ENCODE data around the gene KIRREL1. TPM values are rescaled to one million over a fixed set of nuclear protein-coding genes. Genes with fewer than 3 reads are reported as not detected.
A peak's percentile ranks its signal among the peaks of the same experiment; 100 is the strongest.

The KIRREL1 gene
- total RNA-seq, 1 donor: 174 TPM

DNA sequence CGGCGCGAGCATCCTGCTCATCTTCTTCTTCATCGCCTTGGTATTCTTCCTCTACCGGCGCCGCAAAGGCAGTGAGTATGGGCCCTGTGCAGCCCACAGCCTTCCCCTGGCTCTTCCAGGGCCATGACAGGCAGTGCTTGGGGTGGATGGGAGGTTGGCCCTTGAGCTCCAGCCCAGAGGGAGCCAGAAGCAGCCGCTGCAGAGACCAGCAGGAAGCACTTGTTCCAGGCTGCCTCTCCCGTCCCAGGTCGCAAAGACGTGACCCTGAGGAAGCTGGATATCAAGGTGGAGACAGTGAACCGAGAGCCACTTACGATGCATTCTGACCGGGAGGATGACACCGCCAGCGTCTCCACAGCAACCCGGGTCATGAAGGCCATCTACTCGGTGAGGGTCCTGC, 99.9 kb downstream of the KIRREL1 start:
- peak; percentile 63 for DNase-seq (ENCODE audit: insufficient read length, low spot score, missing footprints)
- H4K20me1 ChIP-seq (ENCODE audit: insufficient read depth, low read length): peaks cover 29% of the 10 kb centered on the region
- H3K9me3 ChIP-seq (ENCODE audit: low read depth, low read length): no peaks in the 10 kb centered on the region
- H3K4me3 ChIP-seq (ENCODE audit: insufficient read depth, low read length): no peak overlapping the region
- TF ChIP-seq, protein P1, sequence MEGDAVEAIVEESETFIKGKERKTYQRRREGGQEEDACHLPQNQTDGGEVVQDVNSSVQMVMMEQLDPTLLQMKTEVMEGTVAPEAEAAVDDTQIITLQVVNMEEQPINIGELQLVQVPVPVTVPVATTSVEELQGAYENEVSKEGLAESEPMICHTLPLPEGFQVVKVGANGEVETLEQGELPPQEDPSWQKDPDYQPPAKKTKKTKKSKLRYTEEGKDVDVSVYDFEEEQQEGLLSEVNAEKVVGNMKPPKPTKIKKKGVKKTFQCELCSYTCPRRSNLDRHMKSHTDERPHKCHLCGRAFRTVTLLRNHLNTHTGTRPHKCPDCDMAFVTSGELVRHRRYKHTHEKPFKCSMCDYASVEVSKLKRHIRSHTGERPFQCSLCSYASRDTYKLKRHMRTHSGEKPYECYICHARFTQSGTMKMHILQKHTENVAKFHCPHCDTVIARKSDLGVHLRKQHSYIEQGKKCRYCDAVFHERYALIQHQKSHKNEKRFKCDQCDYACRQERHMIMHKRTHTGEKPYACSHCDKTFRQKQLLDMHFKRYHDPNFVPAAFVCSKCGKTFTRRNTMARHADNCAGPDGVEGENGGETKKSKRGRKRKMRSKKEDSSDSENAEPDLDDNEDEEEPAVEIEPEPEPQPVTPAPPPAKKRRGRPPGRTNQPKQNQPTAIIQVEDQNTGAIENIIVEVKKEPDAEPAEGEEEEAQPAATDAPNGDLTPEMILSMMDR (IDR thresholded peaks at IDR 0.05; ENCODE audit: extremely low read depth, low read depth, low read length): no peak
- H3K4me1 ChIP-seq (ENCODE audit: insufficient read depth, low read length): no peaks in the 10 kb centered on the region
- H3K4me2 ChIP-seq (ENCODE audit: insufficient read depth, low read length): no peak overlapping the region
- no peak overlapping the region for H3K27ac ChIP-seq (ENCODE audit: low read depth, low read length)
- H3K27me3 ChIP-seq (ENCODE audit: insufficient read depth, low read length): no peaks in the 10 kb centered on the region
- no peak overlapping the region for H2AFZ ChIP-seq (ENCODE audit: low read length)
- H3K36me3 ChIP-seq (ENCODE audit: insufficient read depth, low read length): peaks cover 86% of the 10 kb centered on the region
- H3K79me2 ChIP-seq (ENCODE audit: insufficient read depth, low read length): no peaks in the 10 kb centered on the region

DNA sequence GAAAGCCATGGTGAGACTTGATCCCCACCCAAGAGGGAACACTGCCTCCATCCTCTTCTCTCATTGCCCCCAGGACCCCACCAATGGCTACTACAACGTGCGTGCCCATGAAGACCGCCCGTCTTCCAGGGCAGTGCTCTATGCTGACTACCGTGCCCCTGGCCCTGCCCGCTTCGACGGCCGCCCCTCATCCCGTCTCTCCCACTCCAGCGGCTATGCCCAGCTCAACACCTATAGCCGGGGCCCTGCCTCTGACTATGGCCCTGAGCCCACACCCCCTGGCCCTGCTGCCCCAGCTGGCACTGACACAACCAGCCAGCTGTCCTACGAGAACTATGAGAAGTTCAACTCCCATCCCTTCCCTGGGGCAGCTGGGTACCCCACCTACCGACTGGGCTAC, 101.1 kb downstream of the KIRREL1 start:
- Histone ChIP-seq H3K4me3 (ENCODE audit: insufficient read depth, low read length) (no peak overlapping the region), H4K20me1 (ENCODE audit: insufficient read depth, low read length) (peaks cover 33% of the 10 kb centered on the region), H3K36me3 (ENCODE audit: insufficient read depth, low read length) (peaks cover 83% of the 10 kb centered on the region), H3K4me1 (ENCODE audit: insufficient read depth, low read length) (no peaks in the 10 kb centered on the region), H3K79me2 (ENCODE audit: insufficient read depth, low read length) (no peaks in the 10 kb centered on the region), H3K27me3 (ENCODE audit: insufficient read depth, low read length) (no peaks in the 10 kb centered on the region), H2AFZ (ENCODE audit: low read length) (no peak overlapping the region), H3K27ac (ENCODE audit: low read depth, low read length) (no peak overlapping the region), H3K9me3 (ENCODE audit: low read depth, low read length) (no peaks in the 10 kb centered on the region), H3K4me2 (ENCODE audit: insufficient read depth, low read length) (no peak overlapping the region)
- DNase-seq (ENCODE audit: insufficient read length, low spot score, missing footprints): peak; percentile 44
- TF ChIP-seq, protein P1 (IDR thresholded peaks at IDR 0.05; ENCODE audit: extremely low read depth, low read depth, low read length): no peak

DNA sequence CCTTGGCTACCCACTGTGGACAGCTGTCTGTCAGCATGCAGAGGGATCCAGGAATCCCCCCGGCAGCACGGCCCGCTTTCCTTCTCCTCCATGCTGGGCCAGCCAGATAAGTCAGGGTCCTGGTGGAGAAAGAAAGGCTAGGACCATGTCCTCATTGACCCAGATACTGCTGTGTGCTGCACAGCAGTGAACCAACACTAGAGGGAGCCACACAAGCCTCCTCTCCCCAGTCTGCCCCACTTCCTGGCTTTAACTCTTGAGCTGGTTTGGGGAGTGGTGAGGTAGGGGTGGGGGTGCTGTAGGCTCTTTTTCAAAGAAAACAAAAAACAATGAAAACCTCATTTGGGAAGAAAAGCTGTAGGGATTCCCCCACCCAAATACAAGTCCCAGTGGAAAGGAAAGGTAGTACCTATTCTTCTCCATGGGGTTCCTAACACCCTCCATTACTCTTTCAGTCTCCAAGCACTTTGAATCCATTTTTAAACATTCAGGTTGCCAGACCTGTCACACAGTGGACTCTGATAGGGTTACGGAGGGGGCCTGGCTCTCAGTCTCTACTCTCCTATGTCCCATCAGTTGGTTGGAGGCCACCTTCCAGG, 102.4 kb downstream of the KIRREL1 start:
- Histone ChIP-seq H3K79me2 (ENCODE audit: insufficient read depth, low read length) (no peaks in the 10 kb centered on the region), H3K4me2 (ENCODE audit: insufficient read depth, low read length) (no peak overlapping the region), H3K4me1 (ENCODE audit: insufficient read depth, low read length) (no peaks in the 10 kb centered on the region), H3K27ac (ENCODE audit: low read depth, low read length) (no peak overlapping the region), H3K4me3 (ENCODE audit: insufficient read depth, low read length) (no peak overlapping the region), H3K36me3 (ENCODE audit: insufficient read depth, low read length) (peaks cover 71% of the 10 kb centered on the region), H3K9me3 (ENCODE audit: low read depth, low read length) (no peaks in the 10 kb centered on the region), H4K20me1 (ENCODE audit: insufficient read depth, low read length) (peaks cover 33% of the 10 kb centered on the region), H3K27me3 (ENCODE audit: insufficient read depth, low read length) (no peaks in the 10 kb centered on the region), H2AFZ (ENCODE audit: low read length) (no peak overlapping the region)
- peak; percentile 94 for DNase-seq (ENCODE audit: insufficient read length, low spot score, missing footprints)
- TF ChIP-seq, protein P1 (IDR thresholded peaks at IDR 0.05; ENCODE audit: extremely low read depth, low read depth, low read length): peak; percentile 86

DNA sequence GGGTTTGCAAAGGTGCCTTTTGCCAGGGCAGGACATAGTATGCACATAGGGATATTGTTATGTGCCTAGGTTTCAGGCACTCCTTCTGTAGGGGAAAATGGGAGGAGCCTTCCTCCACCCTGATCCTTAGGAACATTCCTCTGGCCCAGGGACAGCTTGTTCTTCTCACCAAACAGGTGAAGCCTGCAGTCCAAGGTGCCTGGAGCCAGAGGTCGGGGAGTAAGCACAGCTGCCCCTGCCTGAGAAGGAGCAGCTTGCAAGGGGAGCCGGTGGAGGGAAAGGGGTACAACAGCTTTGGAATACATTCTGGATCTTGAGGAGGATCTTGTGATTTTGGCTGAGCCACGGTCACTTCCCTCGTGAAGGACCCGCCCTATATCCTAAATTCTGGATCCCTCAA, 104.8 kb downstream of the KIRREL1 start:
- Histone ChIP-seq H3K4me1 (ENCODE audit: insufficient read depth, low read length) (peaks cover 11% of the 10 kb centered on the region), H2AFZ (ENCODE audit: low read length) (no peak overlapping the region), H4K20me1 (ENCODE audit: insufficient read depth, low read length) (peaks cover 33% of the 10 kb centered on the region), H3K4me3 (ENCODE audit: insufficient read depth, low read length) (no peak overlapping the region), H3K27me3 (ENCODE audit: insufficient read depth, low read length) (peaks cover 5% of the 10 kb centered on the region), H3K36me3 (ENCODE audit: insufficient read depth, low read length) (peaks cover 49% of the 10 kb centered on the region), H3K4me2 (ENCODE audit: insufficient read depth, low read length) (no peak overlapping the region), H3K79me2 (ENCODE audit: insufficient read depth, low read length) (no peaks in the 10 kb centered on the region), H3K9me3 (ENCODE audit: low read depth, low read length) (no peaks in the 10 kb centered on the region), H3K27ac (ENCODE audit: low read depth, low read length) (no peak overlapping the region)
- no peak for DNase-seq (ENCODE audit: insufficient read length, low spot score, missing footprints)
- TF ChIP-seq, protein P1 (IDR thresholded peaks at IDR 0.05; ENCODE audit: extremely low read depth, low read depth, low read length): no peak
